ENCODE results near the gene TMEM37.

The TMEM37 gene

GRCh38 chr2:119423811-119424210, 7.8 kb upstream of the TMEM37 start:
- no peak for ATAC-seq (ENCODE audit: insufficient read depth, low read depth)
- Histone ChIP-seq H3K27me3 (ENCODE audit: insufficient read depth, low read length, poor library complexity) (peaks cover 27% of the 10 kb centered on the region), H3K79me2 (ENCODE audit: insufficient read depth, low read length) (no peaks in the 10 kb centered on the region), H3K4me2 (ENCODE audit: insufficient read depth, low read length) (no peak overlapping the region), H3K9ac (ENCODE audit: low read depth, low read length) (no peak overlapping the region), H3K9me3 (ENCODE audit: insufficient read depth, low read length, severe bottlenecking) (peaks cover 6% of the 10 kb centered on the region), H3K4me1 (ENCODE audit: insufficient read depth, low read length) (no peaks in the 10 kb centered on the region), H3K4me3 (ENCODE audit: low read depth in 1 of 2, low read length in 2 of 2) (no peak overlapping the region), H4K20me1 (ENCODE audit: insufficient read depth, low read length) (no peaks in the 10 kb centered on the region), H2AFZ (ENCODE audit: low read depth, low read length) (no peak overlapping the region), H3K27ac (ENCODE audit: low read length) (no peak overlapping the region), H3K36me3 (ENCODE audit: insufficient read depth, low read length) (no peaks in the 10 kb centered on the region)
- TF ChIP-seq CTCF (IDR thresholded peaks at IDR 0.05; ENCODE audit: borderline replicate concordance, extremely low read depth, low read length, poor library complexity, severe bottlenecking) (no peak), EZH2 (IDR thresholded peaks at IDR 0.05; ENCODE audit: borderline replicate concordance, low read depth, low read length, severe bottlenecking) (no peak)
- no peak for DNase-seq

- no peaks in the 10 kb centered on the region for H3K4me1 ChIP-seq (ENCODE audit: insufficient read depth, low read length)
Observed at GRCh38 chr2:119424284-119425118, 7.2 kb upstream of the TMEM37 start.

GRCh38 chr2:119425119-119425405, 6.6 kb upstream of the TMEM37 start:
- Histone ChIP-seq H3K27me3 (ENCODE audit: insufficient read depth, low read length, poor library complexity) (peaks cover 33% of the 10 kb centered on the region), H3K36me3 (ENCODE audit: insufficient read depth, low read length) (no peaks in the 10 kb centered on the region), H3K4me3 (ENCODE audit: low read depth in 1 of 2, low read length in 2 of 2) (no peak overlapping the region), H3K27ac (ENCODE audit: low read length) (no peak overlapping the region), H3K9ac (ENCODE audit: low read depth, low read length) (no peak overlapping the region), H3K4me1 (ENCODE audit: insufficient read depth, low read length) (no peaks in the 10 kb centered on the region), H3K79me2 (ENCODE audit: insufficient read depth, low read length) (no peaks in the 10 kb centered on the region), H3K9me3 (ENCODE audit: insufficient read depth, low read length, severe bottlenecking) (peaks cover 6% of the 10 kb centered on the region), H3K4me2 (ENCODE audit: insufficient read depth, low read length) (no peak overlapping the region), H2AFZ (ENCODE audit: low read depth, low read length) (no peak overlapping the region), H4K20me1 (ENCODE audit: insufficient read depth, low read length) (no peaks in the 10 kb centered on the region)
- DNase-seq (no peak), ATAC-seq (ENCODE audit: insufficient read depth, low read depth) (no peak)
- TF ChIP-seq EZH2 (IDR thresholded peaks at IDR 0.05; ENCODE audit: borderline replicate concordance, low read depth, low read length, severe bottlenecking) (no peak), CTCF (IDR thresholded peaks at IDR 0.05; ENCODE audit: borderline replicate concordance, extremely low read depth, low read length, poor library complexity, severe bottlenecking) (no peak)

More at GRCh38 chr2:119424284-119425118, 7.2 kb upstream of the TMEM37 start:
- DNase-seq (no peak), ATAC-seq (ENCODE audit: insufficient read depth, low read depth) (no peak)
- Histone ChIP-seq H3K9ac (ENCODE audit: low read depth, low read length) (no peak overlapping the region), H3K4me3 (ENCODE audit: low read depth in 1 of 2, low read length in 2 of 2) (no peak overlapping the region), H3K4me2 (ENCODE audit: insufficient read depth, low read length) (no peak overlapping the region), H2AFZ (ENCODE audit: low read depth, low read length) (no peak overlapping the region), H3K27ac (ENCODE audit: low read length) (no peak overlapping the region), H3K27me3 (ENCODE audit: insufficient read depth, low read length, poor library complexity) (peaks cover 32% of the 10 kb centered on the region), H3K9me3 (ENCODE audit: insufficient read depth, low read length, severe bottlenecking) (peaks cover 6% of the 10 kb centered on the region), H3K79me2 (ENCODE audit: insufficient read depth, low read length) (no peaks in the 10 kb centered on the region), H3K36me3 (ENCODE audit: insufficient read depth, low read length) (no peaks in the 10 kb centered on the region), H4K20me1 (ENCODE audit: insufficient read depth, low read length) (no peaks in the 10 kb centered on the region)
- TF ChIP-seq EZH2 (IDR thresholded peaks at IDR 0.05; ENCODE audit: borderline replicate concordance, low read depth, low read length, severe bottlenecking) (no peak), CTCF (IDR thresholded peaks at IDR 0.05; ENCODE audit: borderline replicate concordance, extremely low read depth, low read length, poor library complexity, severe bottlenecking) (no peak)

Data from DND-41 (cell line).